ENCODE data around the gene CTNNA3.
"Not testable (repeated sequence)": the region's sequence is repeated elsewhere in the genome, so short reads cannot be mapped to it uniquely, and the experiment has no call there.

CTNNA3 gene

GRCh38 chr10:67230680-67231500 is 465.1 kb downstream of the CTNNA3 start:
- not testable (repeated sequence) for DNase-seq

- DNase-seq, result no peak
These were observed 470.8 kb downstream of the CTNNA3 start for GRCh38 chr10:67225226-67225625.

GRCh38 chr10:67224553-67224952 is 471.4 kb downstream of the CTNNA3 start:
- no peak for DNase-seq

DNA sequence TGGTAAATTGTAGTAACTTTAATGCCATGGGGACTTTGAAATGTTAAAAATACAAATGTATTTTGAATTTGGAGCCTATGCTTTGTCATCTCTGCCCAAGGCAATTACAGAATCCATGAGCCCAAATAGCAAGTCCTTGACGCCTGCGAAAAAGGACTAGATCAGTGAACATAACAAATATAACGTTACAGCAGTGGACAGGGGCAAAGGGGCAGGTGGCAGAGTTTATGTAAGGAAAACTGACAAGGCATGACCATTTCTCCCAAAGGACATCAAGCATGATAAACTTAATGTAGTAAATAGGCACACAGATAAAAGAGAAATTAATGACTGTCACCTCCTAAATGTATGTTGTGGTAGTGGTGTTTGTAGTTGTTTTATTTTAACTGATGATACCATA is 473.1 kb downstream of the CTNNA3 start:
- DNase-seq, result no peak

- DNase-seq, result no peak
These were observed 474.0 kb downstream of the CTNNA3 start for GRCh38 chr10:67221939-67222494.

DNA sequence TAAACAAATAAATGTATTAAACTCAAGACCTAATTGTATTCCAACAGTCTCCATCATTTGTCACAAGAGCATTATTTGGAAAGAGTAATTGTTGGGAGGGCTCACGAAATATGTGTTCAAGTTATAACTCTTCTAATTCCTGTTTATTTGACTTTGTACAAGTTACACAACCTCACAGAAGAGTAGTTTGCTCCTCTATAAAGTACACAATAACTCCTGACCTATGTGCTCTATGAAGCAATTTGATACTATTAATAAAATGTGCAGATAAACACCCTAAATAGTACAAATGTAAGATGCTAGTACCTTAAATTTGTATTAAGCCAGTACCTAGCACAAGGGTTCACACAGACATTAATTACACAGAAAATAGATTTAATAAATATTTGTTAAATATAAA is 484.3 kb downstream of the CTNNA3 start:
- DNase-seq, result no peak

- not testable (repeated sequence) for DNase-seq
These were observed 488.1 kb downstream of the CTNNA3 start for GRCh38 chr10:67207923-67208322.

DNA sequence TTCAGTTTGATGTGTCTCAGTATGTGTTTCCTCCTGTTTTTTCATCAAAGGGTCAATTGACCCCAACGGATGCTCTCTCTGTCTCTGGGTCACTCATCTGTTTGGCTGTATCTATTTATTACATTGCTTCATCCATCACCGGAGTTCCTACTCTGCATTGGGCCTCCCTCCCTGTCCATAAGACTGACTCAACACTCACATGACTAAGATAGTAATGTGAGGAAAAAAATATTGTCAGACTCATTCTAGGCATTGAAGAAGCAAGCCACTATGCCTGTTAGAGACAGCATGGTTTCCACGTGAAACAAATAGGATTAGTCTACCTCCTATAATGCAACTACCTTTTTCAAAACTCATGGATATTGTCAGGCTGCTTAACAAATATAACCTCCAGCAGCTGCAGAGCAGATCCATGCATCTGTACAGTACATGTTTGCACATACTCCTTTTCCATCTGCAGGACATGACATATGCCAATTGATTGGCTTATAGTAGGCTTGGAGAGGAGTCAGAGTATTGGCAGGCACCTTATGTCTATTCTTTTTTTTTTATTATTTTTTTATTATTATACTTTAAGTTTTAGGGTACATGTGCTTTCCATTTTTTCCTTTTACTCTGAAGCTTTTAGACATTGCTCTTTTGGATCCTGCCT is 495.0 kb downstream of the CTNNA3 start:
- DNase-seq, result no peak

DNA sequence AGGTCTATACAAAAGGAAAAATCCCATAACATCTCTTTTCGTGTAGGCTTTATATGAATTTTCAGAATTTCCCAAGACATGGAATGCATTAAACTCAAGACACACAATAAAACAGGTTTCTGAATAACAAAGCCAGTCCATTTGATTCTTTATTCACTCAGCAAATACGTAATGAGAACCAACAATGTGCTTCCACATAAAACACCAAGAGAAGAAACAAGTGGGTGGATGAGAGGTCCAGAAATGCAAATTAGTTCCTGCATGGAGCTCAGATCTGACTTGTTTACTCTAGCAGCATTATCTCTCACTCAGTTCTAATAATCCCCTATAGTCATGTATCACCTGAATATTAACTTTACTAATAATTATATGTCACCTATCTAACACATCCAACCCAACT is 520.6 kb downstream of the CTNNA3 start:
- no peak for DNase-seq

GRCh38 chr10:67173787-67174186 is 522.2 kb downstream of the CTNNA3 start:
- no peak for DNase-seq

DNA sequence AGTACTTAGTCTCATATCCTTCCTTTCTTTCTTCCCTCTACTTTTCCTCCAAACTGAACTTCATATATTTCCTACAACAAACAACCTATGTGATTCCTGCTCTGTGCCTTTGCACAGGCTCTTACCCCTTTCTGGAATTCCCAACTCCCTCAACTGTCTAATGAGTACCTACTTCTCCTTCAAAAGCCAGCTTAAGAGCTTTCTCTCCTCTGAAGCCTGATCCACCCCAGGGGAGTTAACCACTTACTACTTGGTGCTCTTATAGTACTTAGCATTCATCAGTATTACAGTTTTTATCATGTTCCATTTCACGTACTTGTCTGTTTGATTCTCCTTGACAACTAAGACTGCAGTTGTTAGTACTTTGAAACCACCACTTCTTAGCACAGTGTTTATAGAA is 524.0 kb downstream of the CTNNA3 start:
- no peak for DNase-seq

DNA sequence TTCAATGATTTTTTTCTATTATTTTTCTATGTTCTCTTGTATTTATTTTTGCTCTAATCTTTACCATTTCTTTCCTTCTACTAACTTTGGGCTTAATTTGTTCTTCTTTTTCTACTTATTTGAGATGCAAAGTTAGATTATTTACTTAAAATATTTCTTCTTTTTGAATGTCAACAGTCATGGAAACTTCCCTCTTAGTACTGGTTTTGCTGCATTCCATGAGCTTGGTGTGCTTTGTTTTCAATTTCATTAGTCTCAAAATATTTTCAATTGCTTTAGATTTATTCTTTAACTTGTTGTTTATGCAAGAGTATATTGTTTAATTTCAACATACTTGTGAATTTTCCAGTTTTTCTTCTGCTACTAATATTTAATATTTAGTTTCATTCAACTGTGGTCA is 539.8 kb downstream of the CTNNA3 start:
- DNase-seq, result no peak

GRCh38 chr10:67151471-67151870 is 544.5 kb downstream of the CTNNA3 start:
- no peak for DNase-seq

GRCh38 chr10:67144530-67144929 is 551.5 kb downstream of the CTNNA3 start:
- no peak for DNase-seq

- no peak for DNase-seq
These were observed 554.7 kb downstream of the CTNNA3 start for GRCh38 chr10:67141300-67141699.

DNA sequence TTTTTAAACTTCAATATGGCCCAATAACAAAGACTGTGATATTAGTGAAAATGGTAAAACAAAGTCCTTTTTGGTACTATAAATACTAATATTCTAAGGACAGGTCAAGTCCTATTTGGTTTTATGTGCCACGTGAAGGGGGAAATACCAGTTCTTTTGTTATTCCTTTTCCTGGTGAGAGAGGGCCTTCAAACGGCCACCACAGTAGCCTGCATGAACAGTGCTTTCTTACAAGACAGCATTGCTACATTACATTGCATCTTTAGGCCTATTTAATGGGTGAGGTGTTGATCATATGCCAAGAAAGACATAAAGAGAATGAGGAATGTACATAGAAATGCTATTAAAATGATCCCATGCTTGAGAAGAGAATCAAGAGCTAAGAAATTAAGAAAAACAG is 555.4 kb downstream of the CTNNA3 start:
- DNase-seq, result no peak

DNA sequence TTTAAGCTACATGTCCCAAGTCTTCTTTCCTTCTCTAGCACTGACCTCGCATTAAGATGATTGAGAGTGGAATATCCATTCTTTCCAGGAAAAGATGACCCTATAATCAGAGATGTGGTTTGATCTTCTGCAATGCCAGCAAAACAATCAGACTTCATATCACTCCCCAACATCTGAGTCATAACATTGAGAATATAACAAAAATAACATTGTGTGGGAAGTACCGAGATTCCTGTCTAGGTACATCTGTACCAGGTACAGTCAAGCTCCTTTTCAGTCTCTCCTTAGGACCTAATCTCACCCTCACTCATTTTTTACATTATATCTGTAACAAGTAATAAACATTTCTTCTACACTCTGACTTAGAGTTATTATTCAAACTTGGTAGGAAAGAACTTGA is 568.6 kb downstream of the CTNNA3 start:
- DNase-seq, result no peak

DNA sequence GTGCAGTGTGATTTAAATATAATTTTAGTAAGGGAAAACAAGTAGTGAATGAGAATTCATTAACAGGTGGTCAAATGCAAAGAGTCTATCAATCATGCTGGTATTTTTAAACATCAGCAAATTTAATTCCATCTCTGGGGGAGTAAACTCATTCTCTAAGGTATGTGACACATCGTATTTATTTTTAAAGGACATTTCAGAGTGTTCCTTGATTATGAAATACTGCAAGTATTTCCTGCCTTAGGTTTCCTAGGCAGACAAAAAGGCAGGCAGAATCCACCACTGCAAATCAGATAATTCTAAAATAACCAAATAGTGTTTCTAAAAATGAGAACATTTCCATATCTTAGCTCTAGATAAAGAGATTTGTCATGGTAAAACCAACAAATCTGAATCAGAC is 576.3 kb downstream of the CTNNA3 start:
- DNase-seq, result no peak

DNA sequence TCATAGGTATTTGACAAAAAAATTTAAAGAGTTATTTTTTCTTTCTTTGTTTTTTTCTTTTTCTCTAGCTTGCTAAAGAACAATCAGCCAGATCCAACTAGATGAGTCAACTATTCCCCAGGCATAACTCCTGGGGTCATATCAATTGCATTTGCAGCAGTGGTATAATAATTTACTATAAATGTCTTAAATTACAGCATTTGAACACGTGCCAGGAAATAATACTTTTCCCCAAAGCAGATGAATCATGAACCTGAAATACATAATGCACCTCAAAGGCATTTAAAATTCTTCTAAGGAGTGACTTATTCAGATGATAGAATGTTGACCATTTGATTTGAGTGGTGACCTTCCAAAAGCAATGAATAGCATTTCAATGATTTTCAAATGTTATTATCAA is 580.0 kb downstream of the CTNNA3 start:
- no peak for DNase-seq

GRCh38 chr10:67114945-67115344 is 581.0 kb downstream of the CTNNA3 start:
- no peak for DNase-seq

GRCh38 chr10:67112765-67113164 is 583.2 kb downstream of the CTNNA3 start:
- no peak for DNase-seq

DNA sequence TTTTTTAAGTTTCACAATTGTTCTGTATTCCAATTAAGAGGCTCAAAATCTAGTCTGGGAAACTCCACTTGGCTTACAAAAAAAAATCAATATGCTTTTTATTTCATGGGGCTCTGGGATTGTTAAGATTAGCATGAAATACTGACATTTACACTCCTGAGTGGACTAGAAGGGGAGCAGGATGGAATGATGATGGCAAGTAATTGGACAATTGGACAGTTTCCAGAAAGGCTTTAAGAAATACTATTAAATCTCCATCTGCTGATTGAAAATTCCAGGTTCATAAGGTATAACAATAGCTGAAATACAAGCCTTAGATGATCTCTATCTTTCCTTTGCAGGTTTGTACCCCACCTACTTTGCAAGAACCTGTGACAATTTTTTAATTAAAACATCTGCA is 585.7 kb downstream of the CTNNA3 start:
- DNase-seq, result no peak

GRCh38 chr10:67107670-67108069 is 588.3 kb downstream of the CTNNA3 start:
- no peak for DNase-seq

GRCh38 chr10:67100951-67101350 is 595.0 kb downstream of the CTNNA3 start:
- DNase-seq, result no peak

Data from activated T-cell treated with anti-CD3 and anti-CD28 coated beads, Interleukin-2, amount 50 U/mL, for 1 hour (primary cell).